KMS-11 (cell line): ENCODE data around the gene TATDN3.

Experiments used
- H2AFZ ChIP-seq: fragments of 200-600 bp; sonication (generic); 2 replicates; pipeline ENCODE4 v1.6.1; 2016; ENCODE audit warnings: antibody characterized with exemption, mixed run types, low read depth
- H3K27ac ChIP-seq: fragments of 200-600 bp; sonication (generic); 2 replicates; pipeline ENCODE4 v1.6.1; 2016; ENCODE audit warnings: mild to moderate bottlenecking, mixed run types
- H3K27me3 ChIP-seq: fragments of 200-600 bp; sonication (generic); 2 replicates; pipeline ENCODE4 v1.6.1; 2017; ENCODE audit warnings: mild to moderate bottlenecking, low read depth, mixed run types, moderate library complexity; ENCODE audit not compliant: insufficient read depth
- H3K36me3 ChIP-seq: fragments of 200-600 bp; sonication (generic); 2 replicates; pipeline ENCODE4 v1.6.1; 2017; ENCODE audit warnings: mild to moderate bottlenecking, mixed run types; ENCODE audit not compliant: insufficient read depth
- H3K4me1 ChIP-seq: fragments of 200-600 bp; sonication (generic); 2 replicates; pipeline ENCODE4 v1.6.1; 2016; ENCODE audit warnings: mild to moderate bottlenecking, low read depth, mixed run types; ENCODE audit not compliant: poor library complexity, severe bottlenecking
- H3K4me2 ChIP-seq: fragments of 200-600 bp; sonication (generic); 2 replicates; pipeline ENCODE4 v1.7.0; 2016; ENCODE audit warnings: mild to moderate bottlenecking, mixed run types
- H3K4me3 ChIP-seq: fragments of 200-600 bp; sonication (generic); IDR thresholded peaks from 2 replicates; pipeline ENCODE4 v1.6.1; 2017; ENCODE audit warnings: low read depth, low read length, mixed read lengths; ENCODE audit not compliant: insufficient read depth
- H3K79me2 ChIP-seq: fragments of 200-600 bp; sonication (generic); 2 replicates; pipeline ENCODE4 v1.6.1; 2016; ENCODE audit warnings: low read depth, mixed run types; ENCODE audit not compliant: insufficient read depth
- H3K9ac ChIP-seq: fragments of 200-600 bp; sonication (generic); 2 replicates; pipeline ENCODE4 v1.6.1; 2016; ENCODE audit warnings: mild to moderate bottlenecking, mixed run types
- H4K20me1 ChIP-seq: fragments of 200-600 bp; sonication (generic); 2 replicates; pipeline ENCODE4 v1.6.1; 2016; ENCODE audit warnings: mild to moderate bottlenecking, mixed run types; ENCODE audit not compliant: insufficient read depth
- TF ChIP-seq, protein P1 (sequence below): fragments of 200-600 bp; sonication (generic); conservative IDR thresholded peaks from 2 replicates; pipeline ENCODE4 v1.6.1; 2017; ENCODE audit warnings: low read depth, mild to moderate bottlenecking, antibody characterized with exemption, low read length, moderate library complexity, mixed read lengths

The TATDN3 gene

DNA sequence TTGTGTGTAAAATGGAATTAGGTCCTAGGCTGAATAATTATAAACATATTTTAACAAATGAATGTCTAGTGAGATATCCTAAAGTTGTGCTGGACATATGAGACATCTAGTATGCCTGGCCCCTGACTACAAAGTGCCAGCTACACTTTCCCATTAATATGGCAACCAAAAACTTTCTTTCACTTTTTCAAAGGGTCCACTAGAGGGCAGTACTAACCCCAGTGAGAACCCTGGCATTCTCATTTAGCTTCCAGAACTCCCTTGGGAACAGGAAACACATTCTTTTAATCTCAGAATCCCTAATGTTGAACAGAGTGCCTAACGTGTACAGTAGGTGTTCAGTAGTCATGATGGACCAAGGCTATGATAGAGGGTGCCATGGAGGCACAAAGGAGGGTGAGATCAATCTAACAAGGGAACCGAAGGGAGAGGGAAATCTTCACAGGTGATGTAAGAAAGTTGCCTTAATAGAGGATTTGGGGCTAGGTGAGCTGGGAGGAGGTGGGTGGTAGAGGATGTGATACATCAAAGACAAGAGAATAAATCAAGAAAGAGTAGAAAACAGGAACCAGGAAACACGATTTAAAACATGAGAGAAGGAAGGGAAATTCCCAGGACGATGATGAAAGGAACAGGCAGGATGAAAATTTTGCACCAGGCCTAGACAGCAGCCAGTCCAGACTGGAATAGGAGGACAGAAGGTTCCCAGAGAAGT lies 41.7 kb upstream of the TATDN3 start:
- Histone ChIP-seq H3K27ac (no peak overlapping the region), H2AFZ (no peak overlapping the region), H3K79me2 (peaks cover 3% of the 10 kb centered on the region; the same call in 1 of the 2 replicates), H3K4me3 (no peak overlapping the region), H3K4me2 (no peak overlapping the region), H3K27me3 (no peaks in the 10 kb centered on the region), H3K9ac (no peak overlapping the region), H3K36me3 (no peaks in the 10 kb centered on the region), H4K20me1 (no peaks in the 10 kb centered on the region), H3K4me1 (peaks cover 57% of the 10 kb centered on the region)
- TF ChIP-seq, protein P1, sequence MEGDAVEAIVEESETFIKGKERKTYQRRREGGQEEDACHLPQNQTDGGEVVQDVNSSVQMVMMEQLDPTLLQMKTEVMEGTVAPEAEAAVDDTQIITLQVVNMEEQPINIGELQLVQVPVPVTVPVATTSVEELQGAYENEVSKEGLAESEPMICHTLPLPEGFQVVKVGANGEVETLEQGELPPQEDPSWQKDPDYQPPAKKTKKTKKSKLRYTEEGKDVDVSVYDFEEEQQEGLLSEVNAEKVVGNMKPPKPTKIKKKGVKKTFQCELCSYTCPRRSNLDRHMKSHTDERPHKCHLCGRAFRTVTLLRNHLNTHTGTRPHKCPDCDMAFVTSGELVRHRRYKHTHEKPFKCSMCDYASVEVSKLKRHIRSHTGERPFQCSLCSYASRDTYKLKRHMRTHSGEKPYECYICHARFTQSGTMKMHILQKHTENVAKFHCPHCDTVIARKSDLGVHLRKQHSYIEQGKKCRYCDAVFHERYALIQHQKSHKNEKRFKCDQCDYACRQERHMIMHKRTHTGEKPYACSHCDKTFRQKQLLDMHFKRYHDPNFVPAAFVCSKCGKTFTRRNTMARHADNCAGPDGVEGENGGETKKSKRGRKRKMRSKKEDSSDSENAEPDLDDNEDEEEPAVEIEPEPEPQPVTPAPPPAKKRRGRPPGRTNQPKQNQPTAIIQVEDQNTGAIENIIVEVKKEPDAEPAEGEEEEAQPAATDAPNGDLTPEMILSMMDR: peak; percentile 99

DNA sequence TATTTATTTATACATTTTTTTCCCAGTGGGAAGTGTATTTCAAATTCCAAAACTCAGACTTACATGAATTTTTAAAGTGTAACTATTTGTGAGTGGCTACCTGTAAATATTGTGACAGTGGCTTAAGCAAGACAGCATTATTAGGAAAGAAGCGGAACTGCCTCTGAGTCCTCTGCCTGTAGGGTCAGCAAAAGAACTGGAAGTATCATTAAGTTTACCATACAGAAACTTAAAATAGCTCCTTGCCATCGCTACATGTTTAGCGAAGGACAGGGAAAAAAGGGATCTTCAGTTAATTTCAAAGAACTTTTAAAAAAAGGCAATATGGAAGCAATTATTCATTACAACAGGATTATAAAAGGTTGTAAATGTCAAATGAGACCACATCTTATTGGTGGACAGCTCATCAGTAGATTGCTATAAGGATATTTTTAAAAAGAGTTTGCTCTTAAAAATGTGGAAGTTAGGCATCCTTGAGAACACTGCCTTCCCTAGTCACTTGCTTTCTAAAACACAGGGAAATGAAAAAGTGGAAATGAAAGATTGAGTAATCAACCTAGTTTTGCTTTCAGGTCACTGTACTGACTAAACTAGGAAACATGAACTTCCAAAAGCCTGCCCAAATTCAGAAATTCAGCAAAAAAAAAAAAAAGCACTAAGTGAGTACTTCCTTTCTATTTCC lies 39.3 kb upstream of the TATDN3 start:
- Histone ChIP-seq H3K79me2 (peaks cover 3% of the 10 kb centered on the region; the same call in 1 of the 2 replicates), H3K4me3 (peak overlapping the region; percentile 87), H3K36me3 (no peaks in the 10 kb centered on the region), H2AFZ (peak overlapping the region; percentile 10; the same call in 1 of the 2 replicates), H4K20me1 (no peaks in the 10 kb centered on the region), H3K27me3 (no peaks in the 10 kb centered on the region), H3K27ac (peak overlapping the region; percentile 75), H3K9ac (peak overlapping the region; percentile 36; the same call in 1 of the 2 replicates), H3K4me2 (peak overlapping the region; percentile 77), H3K4me1 (peaks cover 59% of the 10 kb centered on the region)
- TF ChIP-seq, protein P1: no peak

DNA sequence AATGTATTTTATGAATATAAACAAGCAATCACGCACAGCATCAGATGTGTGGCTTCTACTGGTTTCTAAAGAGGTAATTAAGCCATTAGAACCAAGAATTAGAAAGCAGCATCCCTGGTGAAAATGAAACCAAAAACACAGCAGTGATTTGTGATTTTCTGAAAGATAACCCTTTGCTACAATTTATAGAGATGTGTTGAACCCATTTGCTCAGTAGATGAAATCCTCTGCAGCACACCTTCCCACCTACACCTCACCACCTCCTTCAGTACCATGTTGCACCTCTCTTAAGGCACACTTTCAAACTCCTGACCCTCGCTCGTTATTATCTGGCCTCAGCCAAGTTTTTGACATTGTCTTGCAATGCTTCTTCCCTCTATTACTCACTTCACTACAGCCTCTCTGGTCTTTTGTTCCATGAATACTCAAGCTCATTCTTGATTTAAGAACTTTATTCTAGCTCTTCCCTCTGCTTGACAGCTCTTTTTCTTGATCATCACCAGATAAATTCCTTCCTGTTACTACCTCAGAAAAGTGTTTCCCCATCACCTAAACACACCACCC lies 38.7 kb upstream of the TATDN3 start:
- Histone ChIP-seq H3K36me3 (no peaks in the 10 kb centered on the region), H3K4me3 (peak overlapping the region; percentile 87), H3K27me3 (no peaks in the 10 kb centered on the region), H3K79me2 (peaks cover 3% of the 10 kb centered on the region; the same call in 1 of the 2 replicates), H2AFZ (peak overlapping the region; percentile 10; the same call in 1 of the 2 replicates), H4K20me1 (no peaks in the 10 kb centered on the region), H3K9ac (peak overlapping the region; percentile 36; the same call in 1 of the 2 replicates), H3K27ac (peak overlapping the region; percentile 75), H3K4me1 (peaks cover 59% of the 10 kb centered on the region), H3K4me2 (peak overlapping the region; percentile 77)
- TF ChIP-seq, protein P1: no peak

DNA sequence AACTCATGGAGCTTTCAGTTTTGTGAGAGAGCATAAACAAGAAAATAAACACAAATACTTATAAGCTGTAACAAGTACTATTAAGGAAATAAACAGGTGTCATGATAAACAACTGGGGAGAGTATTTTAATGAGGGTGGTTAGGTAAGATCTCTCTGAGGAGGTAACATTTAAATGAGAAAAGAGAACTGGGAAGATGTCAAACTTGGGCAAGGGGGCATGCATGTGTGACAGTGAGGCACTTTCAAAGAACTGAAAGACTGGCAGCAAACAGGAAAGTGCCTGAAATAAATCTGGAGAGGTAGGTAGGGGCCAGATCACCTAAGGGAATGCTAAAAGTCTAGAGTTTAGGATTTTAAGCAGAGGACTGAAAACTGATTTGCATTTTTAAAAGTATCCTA lies 37.9 kb upstream of the TATDN3 start:
- Histone ChIP-seq H3K4me1 (peaks cover 59% of the 10 kb centered on the region), H3K27me3 (no peaks in the 10 kb centered on the region), H3K4me2 (peak overlapping the region; percentile 77), H3K27ac (peak overlapping the region; percentile 75), H2AFZ (no peak overlapping the region), H3K79me2 (no peaks in the 10 kb centered on the region), H4K20me1 (no peaks in the 10 kb centered on the region), H3K9ac (peak overlapping the region; percentile 36; the same call in 1 of the 2 replicates), H3K36me3 (no peaks in the 10 kb centered on the region), H3K4me3 (no peak overlapping the region)
- TF ChIP-seq, protein P1: no peak
